ENCODE data around the gene ZNF431.
"Not testable (repeated sequence)": the region's sequence is repeated elsewhere in the genome, so short reads cannot be mapped to it uniquely, and the experiment has no call there.

ZNF431 gene

GRCh38 chr19:21141787-21142464 is at the start of gene ZNF431:
Gene ZNF431 (plus strand): TSS chr19:21142040. CDS start chr19:21142184, 144 bp downstream.
- in situ Hi-C loops (cut with HindIII; ENCODE audit: low sequenced_read_pairs): no loop called here

- in situ Hi-C loops (cut with HindIII; ENCODE audit: low sequenced_read_pairs): no loop called here
These were observed 49.7 kb upstream of the ZNF431 start for GRCh38 chr19:21092109-21092508.

DNA sequence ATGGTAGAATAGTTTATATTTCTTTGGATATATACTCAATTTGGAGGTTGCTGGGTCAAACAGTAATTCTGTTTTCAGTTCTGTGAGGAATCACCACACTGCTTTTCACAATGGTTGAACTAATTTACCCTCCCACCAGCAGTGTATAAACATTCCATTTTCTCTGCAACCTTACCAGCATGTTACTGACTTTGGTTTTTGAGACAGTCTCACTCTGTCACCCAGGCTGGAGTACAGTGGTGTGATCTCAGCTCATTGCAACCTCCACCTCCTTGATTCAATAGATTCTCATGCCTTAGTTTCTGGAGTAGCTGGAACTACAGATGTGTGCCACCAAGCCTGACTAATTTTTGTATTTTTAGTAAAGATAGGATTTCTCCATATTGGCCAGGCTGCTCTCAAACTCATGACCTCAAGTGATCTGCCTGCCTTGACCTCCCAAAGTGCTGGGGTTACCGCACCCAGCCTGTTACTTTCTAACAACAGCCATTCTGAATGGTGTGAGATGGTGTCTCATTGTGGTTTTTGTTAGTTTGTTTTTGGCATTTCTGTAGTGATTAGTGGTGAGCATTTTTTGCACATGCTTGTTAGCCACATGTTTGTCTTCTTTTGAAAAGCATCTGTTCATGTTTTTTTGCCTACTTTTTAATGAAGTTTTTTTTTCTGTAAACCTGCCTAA is 47.4 kb upstream of the ZNF431 start:
- in situ Hi-C loops (cut with HindIII; ENCODE audit: low sequenced_read_pairs): no loop called here

GRCh38 chr19:21098291-21098690 is 43.5 kb upstream of the ZNF431 start:
- in situ Hi-C loops (cut with HindIII; ENCODE audit: low sequenced_read_pairs): no loop called here

- in situ Hi-C loops (cut with HindIII; ENCODE audit: low sequenced_read_pairs): no loop called here
These were observed 40.2 kb upstream of the ZNF431 start for GRCh38 chr19:21101521-21102242.

- in situ Hi-C loops (cut with HindIII; ENCODE audit: low sequenced_read_pairs): no loop called here
These were observed 32.7 kb upstream of the ZNF431 start for GRCh38 chr19:21109116-21109515.

DNA sequence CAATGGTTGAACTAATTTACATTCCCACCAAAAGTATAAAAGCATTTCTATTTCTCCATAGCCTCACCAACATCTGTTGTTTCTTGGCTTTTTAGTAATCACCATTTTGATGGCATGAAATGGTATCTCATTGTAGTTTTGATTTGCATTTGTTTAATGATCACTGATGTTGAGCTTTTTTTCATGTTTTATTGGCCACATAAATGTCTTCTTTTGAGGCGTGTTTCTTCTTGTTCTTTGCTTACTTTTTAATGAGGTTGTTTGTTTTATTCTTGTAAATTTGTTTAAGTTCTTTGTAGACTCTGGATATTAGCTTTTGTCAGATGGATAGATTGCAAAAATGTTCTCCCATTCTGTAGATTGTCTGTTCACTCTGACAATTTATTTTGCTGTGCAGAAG is 31.7 kb upstream of the ZNF431 start:
- in situ Hi-C loops (cut with HindIII; ENCODE audit: low sequenced_read_pairs): no loop called here

DNA sequence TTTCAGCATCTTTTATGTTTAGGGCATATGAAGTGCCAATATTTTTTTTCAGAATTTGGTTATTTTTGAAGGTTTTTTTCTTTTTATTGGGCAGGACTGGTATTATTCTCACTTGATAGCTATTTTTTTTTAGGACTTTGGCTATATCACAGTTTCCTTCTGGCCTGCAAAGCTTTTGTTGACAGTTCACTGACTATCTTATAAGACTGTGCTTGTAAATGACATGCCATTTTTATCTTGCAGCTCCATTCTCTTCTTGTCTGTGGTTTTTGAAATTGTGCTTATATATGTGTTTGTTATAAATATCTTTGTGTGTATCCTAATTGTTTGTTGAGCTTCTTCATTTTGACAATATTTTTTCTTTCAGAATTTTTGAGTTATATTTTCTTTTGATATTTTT is 26.4 kb upstream of the ZNF431 start:
- in situ Hi-C loops (cut with HindIII; ENCODE audit: low sequenced_read_pairs): no loop called here

DNA sequence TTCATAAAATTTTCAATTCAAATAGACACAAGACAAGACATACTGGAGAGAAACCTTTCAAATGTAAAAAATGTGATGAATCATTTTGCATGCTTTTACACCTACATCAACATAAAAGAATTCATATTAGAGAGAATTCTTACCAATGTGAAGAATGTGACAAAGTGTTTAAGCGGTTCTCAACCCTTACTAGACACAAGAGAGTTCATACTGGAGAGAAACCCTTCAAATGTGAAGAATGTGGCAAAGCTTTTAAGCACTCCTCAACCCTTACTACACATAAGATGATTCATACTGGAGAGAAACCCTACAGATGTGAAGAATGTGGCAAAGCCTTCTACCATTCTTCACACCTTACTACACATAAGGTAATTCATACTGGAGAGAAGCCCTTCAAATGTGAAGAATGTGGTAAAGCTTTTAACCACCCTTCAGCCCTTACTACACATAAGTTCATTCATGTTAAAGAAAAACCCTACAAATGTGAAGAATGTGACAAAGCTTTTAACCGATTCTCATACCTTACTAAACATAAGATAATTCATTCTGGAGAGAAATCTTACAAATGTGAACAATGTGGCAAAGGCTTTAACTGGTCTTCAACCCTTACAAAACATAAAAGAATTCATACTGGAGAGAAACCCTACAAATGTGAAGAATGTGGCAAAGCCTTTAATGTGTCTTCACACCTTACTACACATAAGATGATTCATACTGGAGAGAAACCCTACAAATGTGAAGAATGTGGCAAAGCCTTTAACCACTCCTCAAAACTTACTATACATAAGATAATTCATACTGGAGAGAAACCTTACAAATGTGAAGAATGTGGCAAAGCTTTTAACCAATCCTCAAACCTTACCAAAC is 24.6 kb upstream of the ZNF431 start:
- in situ Hi-C loops (cut with HindIII; ENCODE audit: low sequenced_read_pairs): no loop called here

DNA sequence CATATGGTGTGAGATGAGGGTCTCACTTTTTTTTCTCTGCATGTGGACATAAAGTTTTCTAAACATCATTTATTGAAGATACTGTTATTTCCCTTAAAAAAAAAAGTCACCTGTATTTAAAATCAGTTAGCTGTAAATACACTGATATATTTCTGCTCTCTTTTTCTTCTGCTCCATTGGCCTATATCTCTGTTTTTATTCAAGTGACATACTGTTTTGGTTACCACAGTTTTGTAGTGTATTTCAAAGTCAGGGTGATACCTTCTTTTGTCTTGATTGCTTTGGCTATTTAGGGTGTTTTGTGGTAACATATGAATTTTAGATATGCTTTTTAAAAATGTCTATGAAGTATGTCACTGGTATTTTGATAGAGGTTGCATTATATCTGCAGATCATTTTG is 15.8 kb upstream of the ZNF431 start:
- in situ Hi-C loops (cut with HindIII; ENCODE audit: low sequenced_read_pairs): no loop called here

- in situ Hi-C loops (cut with HindIII; ENCODE audit: low sequenced_read_pairs): no loop called here
These were observed 14.8 kb upstream of the ZNF431 start for GRCh38 chr19:21127001-21127400.

DNA sequence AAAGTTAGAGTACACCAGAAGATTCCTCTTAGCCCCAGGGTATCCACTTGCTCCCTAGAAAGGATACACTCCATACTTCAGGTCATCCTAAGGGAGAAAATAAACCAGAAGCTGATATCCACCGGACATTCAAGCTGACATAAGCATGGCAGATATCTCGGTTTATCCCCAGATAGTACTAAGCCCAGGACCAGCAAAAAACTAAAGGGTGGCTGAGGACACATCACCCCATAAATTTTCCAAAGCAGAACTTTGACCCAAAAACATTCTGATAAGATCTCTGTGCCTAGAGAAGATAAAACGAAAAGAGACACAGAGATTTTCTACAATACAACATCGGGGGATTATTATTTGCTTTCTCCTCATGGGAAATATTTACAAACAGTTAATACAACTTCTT is 13.9 kb upstream of the ZNF431 start:
- in situ Hi-C loops (cut with HindIII; ENCODE audit: low sequenced_read_pairs): no loop called here

- in situ Hi-C loops (cut with HindIII; ENCODE audit: low sequenced_read_pairs): no loop called here
These were observed 12.7 kb upstream of the ZNF431 start for GRCh38 chr19:21128901-21129698.

DNA sequence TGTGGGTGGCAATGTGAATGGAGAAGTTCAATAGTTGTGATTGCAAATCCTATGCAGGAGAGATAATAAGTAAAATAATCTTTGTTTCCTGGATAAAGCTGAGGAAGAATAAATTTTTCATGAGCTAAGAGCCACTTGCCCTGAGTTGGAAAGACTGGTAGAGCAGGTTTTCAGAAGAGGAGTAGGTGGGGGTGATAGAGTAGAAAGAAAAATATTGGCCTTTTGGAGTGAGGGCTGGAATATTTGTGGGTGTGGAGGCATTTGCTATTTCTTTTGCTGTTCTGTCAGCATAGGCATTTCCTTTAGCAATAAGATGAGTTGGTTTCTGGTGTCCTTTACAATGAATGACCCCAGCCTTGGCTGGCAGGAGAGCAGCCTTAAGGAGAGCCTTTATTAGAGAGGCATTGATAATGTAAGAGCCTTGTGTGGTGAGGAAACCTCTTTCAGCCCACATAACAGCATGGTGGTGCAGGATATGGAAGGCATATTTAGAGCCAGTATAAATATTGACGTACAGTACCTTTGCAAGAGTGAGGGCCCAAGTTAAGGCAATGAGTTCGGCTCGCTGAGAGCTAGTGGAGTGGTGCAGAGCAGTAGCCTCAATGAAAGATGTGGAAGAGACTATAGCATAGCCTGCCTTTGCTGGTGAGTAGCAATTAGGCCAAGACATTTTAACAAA is 11.6 kb upstream of the ZNF431 start:
- in situ Hi-C loops (cut with HindIII; ENCODE audit: low sequenced_read_pairs): no loop called here

- in situ Hi-C loops (cut with HindIII; ENCODE audit: low sequenced_read_pairs): no loop called here
These were observed 8.2 kb upstream of the ZNF431 start for GRCh38 chr19:21133633-21134032.

DNA sequence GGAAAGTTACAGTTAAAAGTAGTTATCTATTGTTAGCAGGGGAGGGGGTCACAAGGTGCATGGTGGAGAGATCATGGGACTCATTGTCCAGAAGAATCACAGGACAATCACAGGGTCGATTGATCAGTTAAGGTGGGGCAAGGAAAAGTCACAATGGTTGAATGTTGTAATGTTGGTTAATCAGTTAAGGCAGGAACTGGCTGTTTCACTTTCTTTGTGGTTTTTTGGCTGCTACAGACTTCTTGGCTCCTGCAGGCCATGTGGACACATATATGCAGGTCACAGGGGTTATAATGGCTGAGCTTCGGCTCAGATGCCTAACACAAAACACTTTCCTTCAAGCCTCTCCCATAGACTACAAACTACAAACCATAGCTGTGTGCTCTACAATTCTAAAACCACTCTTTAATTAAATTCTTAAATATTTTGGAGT is 6.9 kb upstream of the ZNF431 start:
- in situ Hi-C loops (cut with HindIII; ENCODE audit: low sequenced_read_pairs): no loop called here

- in situ Hi-C loops (cut with HindIII; ENCODE audit: low sequenced_read_pairs): no loop called here
These were observed 6.4 kb upstream of the ZNF431 start for GRCh38 chr19:21135433-21135832.

DNA sequence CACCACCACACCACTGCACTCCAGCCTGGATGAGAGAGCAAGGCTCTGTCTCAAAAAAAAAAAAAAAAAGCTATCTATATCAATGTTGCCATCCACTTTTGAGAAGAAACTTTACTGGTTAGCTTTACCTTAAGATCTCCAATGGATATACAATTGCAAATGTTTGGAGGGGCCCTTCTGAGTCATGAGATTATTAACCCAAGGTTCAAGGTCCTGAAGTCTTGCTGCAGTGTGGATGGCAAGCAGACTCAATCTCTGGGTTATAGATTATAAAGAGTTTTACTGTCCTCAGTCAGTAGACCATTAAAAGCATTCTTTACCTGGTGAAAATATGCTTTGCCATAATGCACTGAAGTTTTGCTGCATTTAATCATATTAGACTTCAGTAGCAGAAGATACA is 3.7 kb upstream of the ZNF431 start:
- in situ Hi-C loops (cut with HindIII; ENCODE audit: low sequenced_read_pairs): no loop called here

DNA sequence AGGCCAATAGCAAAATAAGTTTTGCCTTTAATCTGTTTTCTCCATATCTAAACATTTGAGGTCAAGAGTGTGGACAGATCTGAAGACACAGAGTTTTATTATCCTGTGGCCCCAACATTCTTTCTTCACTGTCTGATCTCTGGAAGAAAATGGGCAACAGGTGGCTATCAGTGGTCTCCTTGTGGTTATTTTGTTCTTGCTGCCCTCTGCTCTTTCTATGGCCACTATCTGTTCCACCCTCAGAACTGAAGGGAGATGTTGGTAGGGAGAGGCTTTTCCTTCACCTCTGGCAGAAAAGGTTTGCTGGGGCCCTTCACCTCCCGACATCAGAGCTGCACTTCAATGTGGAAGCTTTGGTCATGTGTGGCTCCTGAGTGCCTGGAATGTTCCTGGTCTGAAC is 834 bp upstream of the ZNF431 start:
- in situ Hi-C loops (cut with HindIII; ENCODE audit: low sequenced_read_pairs): not testable (repeated sequence)

GRCh38 chr19:21143428-21143827 is 1.6 kb downstream of the ZNF431 start:
- in situ Hi-C loops (cut with HindIII; ENCODE audit: low sequenced_read_pairs): no loop called here
